Cardiac fibroblast (primary cell): ENCODE results near the gene IPO5.

ENCODE experiments used
- DNase-seq, 2 donors: peaks; one replicate each; pipeline versions ENCODE4 v3.0.0 to v3.0.0-alpha.2; 2010; ENCODE audit warnings: low read depth in 2 of 2
- H3K4me3 ChIP-seq, 2 donors: replicated peaks in 1 of 2; 1 replicate in 1 of 2; 2 replicates in 1 of 2; pipeline ENCODE4 v1.5.1; 2011; ENCODE audit warnings: low read depth in 2 of 2, low read length in 2 of 2, mild to moderate bottlenecking in 2 of 2, moderate library complexity in 1 of 2
- TF ChIP-seq, protein P1 (sequence below): IDR thresholded peaks from one replicate; pipeline ENCODE4 v1.5.1; 2011; ENCODE audit warnings: low read depth, mild to moderate bottlenecking, low read length, inconsistent platforms

Gene IPO5

DNA sequence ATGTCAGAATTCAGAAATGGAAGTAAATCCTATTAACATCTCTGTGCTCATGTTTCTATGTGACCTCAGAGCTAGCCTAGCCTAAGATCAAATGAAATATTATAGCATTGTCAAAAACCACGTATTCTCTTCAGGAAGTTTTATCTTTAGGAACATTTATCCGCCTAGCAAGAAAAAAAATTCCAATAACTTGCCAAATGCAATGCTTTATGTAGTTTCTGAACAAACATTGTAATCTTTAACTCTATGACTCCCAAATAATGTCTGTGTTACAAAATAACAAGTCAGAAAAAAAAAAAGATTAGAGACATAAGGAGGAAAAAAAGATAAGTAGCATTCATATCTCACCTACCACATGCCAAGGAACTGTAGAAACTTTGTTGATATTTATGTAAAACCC is 18.4 kb upstream of the IPO5 start:
- no peak overlapping the region for H3K4me3 ChIP-seq
- TF ChIP-seq, protein P1, sequence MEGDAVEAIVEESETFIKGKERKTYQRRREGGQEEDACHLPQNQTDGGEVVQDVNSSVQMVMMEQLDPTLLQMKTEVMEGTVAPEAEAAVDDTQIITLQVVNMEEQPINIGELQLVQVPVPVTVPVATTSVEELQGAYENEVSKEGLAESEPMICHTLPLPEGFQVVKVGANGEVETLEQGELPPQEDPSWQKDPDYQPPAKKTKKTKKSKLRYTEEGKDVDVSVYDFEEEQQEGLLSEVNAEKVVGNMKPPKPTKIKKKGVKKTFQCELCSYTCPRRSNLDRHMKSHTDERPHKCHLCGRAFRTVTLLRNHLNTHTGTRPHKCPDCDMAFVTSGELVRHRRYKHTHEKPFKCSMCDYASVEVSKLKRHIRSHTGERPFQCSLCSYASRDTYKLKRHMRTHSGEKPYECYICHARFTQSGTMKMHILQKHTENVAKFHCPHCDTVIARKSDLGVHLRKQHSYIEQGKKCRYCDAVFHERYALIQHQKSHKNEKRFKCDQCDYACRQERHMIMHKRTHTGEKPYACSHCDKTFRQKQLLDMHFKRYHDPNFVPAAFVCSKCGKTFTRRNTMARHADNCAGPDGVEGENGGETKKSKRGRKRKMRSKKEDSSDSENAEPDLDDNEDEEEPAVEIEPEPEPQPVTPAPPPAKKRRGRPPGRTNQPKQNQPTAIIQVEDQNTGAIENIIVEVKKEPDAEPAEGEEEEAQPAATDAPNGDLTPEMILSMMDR: no peak
- peak in 1 of 2 donors; percentile 63 for DNase-seq

DNA sequence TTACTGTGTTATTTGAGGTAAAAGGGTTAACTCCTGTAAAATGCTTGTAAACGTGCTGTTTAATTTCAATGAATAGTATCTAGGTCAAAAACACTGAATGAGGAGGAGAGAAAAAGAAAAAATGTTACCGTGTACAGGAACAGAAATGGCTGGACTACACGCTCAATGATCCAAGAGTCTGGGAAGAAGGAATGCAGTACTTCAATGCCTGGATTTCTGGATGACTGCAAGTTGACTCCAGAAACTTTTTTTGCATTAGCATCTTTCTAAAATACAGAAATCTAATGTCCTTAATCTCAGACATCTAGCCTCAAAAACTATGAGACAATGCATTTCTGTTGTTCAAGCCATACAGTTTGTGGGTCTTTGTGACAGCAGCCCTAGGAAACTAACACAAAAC is 17.4 kb upstream of the IPO5 start:
- TF ChIP-seq, protein P1: no peak
- no peak for DNase-seq
- H3K4me3 ChIP-seq: no peak overlapping the region

DNA sequence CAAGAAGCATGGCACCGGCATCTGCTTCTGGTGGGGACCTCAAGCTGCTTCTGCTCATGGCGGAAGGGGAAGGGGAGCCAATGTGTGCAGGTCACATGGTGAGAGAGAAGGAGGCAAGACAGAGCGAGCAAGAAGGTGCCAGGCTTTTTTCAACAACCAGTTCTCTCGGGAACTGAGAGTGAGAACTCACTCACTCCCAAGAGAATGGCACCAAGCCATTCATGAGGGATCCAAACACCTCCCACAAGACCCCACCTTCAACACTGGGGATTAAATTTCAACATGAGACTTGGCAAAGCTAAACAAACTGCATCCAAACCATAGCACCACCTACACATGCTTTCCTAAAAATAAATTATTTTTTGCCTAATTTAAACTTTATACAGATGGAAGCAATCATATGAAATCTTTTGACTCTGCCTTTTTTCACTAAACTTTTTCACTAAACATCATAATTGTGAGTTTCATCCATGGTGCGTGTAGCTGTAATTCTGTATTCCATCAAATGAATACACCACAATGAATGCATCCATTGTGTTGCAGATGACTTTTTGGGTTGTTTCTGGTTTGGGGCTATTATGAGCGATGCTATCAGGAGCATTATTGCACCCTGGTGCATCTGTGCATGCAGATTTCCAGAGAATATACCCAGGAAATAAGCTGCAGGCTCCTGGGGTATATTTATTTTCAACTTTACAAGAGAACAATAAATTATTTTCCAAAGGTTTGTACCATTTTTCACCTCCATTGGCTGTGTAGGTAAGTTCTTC is 14.6 kb upstream of the IPO5 start:
- peak in 1 of 2 donors; percentile 66 for DNase-seq
- TF ChIP-seq, protein P1: no peak
- H3K4me3 ChIP-seq: no peak overlapping the region

- TF ChIP-seq, protein P1: no peak
- peak; percentile 61 to 62 for DNase-seq
- H3K4me3 ChIP-seq: no peak overlapping the region
Observed at GRCh38 chr13:97944396-97945029, 9.0 kb upstream of the IPO5 start.

DNA sequence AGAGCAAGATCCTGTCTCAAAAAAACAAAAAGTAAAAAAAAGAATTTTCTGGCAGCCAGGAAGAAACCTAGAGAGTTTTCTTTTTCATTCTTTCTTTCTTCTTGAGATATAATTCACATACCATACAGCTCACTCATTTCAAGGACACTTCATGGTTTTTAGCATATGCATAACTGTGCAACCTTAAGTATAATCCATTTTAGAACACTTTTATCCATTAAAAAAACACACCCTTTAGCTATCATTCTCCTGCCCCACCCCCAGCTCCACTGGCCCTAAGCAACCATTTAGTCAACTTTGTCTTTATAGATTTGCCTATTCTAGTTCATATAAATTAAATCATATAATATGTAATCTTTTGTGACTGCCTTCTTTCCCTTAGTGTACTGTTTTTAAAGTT is 8.1 kb upstream of the IPO5 start:
- DNase-seq: peak in 1 of 2 donors; percentile 50
- TF ChIP-seq, protein P1: no peak
- H3K4me3 ChIP-seq: no peak overlapping the region

GRCh38 chr13:97945792-97946419 is 7.6 kb upstream of the IPO5 start:
- peak in 1 of 2 donors; percentile 56 for DNase-seq
- H3K4me3 ChIP-seq: no peak overlapping the region
- TF ChIP-seq, protein P1: peak; percentile 14
